ENCODE results near the gene SUCLA2. TPM values are rescaled to one million over a fixed set of nuclear protein-coding genes. Genes with fewer than 3 reads are reported as not detected.

The SUCLA2 gene
- total and polyA plus RNA-seq, 2 of the 8 experiments (the other 6 are each of a cell fraction or from before 2014, with no cell fraction given): 23.5 to 78.8 TPM

DNA sequence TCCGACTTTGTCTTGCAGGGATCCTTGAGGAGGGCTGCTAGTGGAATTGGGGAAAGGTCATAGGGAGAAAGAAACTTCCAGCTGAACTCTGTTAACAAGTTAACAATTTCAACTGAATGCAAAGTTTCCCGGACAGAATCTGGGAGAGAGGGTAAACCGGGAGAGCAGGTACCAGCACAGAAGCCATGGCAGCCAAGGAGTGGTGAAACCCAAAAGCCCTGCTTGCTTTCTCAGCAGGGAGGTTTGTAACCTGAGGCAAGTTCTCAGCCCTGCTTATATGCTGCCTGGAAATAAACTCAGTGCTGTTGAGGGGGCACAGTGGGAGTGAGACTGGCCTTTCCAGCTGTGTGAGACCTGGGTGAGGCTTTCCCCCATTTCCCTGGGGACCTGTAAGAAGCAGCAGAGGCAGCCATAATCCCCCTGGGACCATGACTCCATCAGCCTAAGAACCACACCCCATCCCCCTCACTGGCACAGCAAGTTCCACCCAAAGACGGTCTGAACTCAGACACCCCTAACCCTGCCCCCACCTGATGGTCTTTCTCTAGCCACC, 84.0 kb downstream of the SUCLA2 start (continued):
- TF ChIP-seq NRF1 (IDR thresholded peaks at IDR 0.05; ENCODE audit: low read depth, low read length) (no peak), SP4 (IDR thresholded peaks at IDR 0.05; ENCODE audit: low read length) (no peak), POLR2AphosphoS5 (IDR thresholded peaks at IDR 0.05; ENCODE audit: low read depth, low read length) (no peak), KDM4A (IDR thresholded peaks at IDR 0.05; ENCODE audit: low read depth, low read length, severe bottlenecking) (no peak), POLR2A (IDR thresholded peaks at IDR 0.05; ENCODE audit: control extremely low read depth in 1 of 2, low read depth in 2 of 2, low read length in 2 of 2) (no peak), CEBPB (IDR thresholded peaks at IDR 0.05; ENCODE audit: low read depth, low read length) (no peak)
- TF ChIP-seq, protein P1, sequence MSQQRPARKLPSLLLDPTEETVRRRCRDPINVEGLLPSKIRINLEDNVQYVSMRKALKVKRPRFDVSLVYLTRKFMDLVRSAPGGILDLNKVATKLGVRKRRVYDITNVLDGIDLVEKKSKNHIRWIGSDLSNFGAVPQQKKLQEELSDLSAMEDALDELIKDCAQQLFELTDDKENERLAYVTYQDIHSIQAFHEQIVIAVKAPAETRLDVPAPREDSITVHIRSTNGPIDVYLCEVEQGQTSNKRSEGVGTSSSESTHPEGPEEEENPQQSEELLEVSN (IDR thresholded peaks at IDR 0.05): no peak
